ENCODE data around the gene P2RY12. TPM values are rescaled to one million over a fixed set of nuclear protein-coding genes. Genes with fewer than 3 reads are reported as not detected.

The P2RY12 gene
- polyA plus RNA-seq, 4 donors, result 0.60 to 1.6 (median 1.3) TPM

DNA sequence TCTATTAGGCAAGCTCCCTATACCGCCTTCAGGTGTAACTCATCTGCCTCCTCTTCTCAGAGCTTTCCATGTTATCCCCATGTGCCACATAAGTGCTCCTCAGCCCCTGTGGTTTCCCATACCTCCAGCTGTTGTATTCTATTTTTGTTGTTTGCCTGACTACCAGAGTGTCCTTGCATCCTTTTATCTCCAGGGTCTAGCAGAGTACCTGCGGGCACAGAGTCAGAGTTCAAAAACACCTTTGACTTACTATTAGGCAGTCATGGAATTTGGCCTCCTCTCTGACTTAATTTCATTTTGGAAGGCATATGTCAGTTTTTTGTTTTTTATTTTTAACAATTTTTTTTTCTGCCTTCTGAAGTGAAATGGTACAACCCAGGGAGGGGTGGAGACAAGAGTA, 75.0 kb downstream of the P2RY12 start:
- DNase-seq (ENCODE audit: low read depth in 4 of 4, low spot score in 3 of 4), result no peak

DNA sequence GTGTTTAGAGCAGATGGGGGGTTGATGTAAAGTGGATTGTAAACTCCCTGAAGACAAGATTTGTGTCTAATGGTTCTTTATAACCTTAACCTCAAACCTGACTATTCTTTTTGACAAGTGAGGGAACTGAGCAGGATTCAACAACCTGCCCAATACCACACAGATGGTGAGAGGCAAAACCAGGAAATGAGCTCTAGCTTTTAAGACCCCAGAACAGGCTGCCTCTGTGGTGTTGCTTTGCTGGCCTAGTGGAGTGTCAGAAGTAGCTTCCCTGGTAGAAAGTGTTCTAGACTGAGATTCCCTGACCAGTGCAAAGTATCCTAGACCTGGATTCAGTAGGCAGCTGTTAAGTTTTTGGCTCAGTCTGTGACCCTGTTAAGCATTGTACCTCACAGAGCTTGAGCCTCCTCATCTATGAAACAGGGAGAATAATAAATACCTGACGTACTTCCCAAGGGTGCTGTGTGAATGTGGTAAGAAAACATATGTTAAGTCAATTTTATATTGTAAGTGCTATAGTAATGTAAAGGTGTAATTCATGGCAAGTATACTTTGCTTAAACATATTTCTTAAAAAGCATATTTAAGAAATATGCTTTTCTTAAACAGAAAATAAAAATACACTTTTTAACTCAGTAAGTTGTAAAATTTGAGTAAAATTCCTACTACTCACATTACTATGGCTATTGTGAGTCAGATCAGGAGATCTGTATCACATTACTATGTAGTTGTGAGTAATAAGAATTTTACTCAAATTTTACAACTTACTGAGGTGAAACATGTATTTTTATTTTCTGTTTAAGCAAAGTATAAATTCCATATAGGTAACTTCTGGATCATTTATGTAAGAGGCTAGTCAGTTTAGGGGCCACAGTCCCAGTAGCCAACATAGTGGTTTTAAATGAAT, 76.7 kb downstream of the P2RY12 start:
- DNase-seq (ENCODE audit: low read depth in 4 of 4, low spot score in 3 of 4), result no peak

DNA sequence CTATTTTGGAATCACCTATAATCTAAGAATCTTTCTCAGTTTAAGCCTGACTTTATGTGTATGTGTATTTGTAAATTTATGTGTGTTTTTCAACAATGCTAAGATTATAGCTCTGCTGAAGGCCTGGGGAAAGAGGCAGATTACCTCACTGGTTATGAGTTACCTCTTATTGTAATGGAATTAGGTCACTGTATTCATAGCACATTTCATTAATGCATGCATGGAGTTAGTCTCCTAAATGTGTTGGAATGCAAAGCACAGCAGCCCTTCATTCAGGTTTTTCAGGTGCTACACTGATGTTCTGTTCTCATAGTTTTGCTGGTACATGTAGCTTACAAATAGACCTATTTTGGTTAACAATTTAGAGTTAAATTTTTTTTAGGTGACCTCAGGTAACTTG, 77.4 kb downstream of the P2RY12 start:
- no peak for DNase-seq (ENCODE audit: low read depth in 4 of 4, low spot score in 3 of 4)

DNA sequence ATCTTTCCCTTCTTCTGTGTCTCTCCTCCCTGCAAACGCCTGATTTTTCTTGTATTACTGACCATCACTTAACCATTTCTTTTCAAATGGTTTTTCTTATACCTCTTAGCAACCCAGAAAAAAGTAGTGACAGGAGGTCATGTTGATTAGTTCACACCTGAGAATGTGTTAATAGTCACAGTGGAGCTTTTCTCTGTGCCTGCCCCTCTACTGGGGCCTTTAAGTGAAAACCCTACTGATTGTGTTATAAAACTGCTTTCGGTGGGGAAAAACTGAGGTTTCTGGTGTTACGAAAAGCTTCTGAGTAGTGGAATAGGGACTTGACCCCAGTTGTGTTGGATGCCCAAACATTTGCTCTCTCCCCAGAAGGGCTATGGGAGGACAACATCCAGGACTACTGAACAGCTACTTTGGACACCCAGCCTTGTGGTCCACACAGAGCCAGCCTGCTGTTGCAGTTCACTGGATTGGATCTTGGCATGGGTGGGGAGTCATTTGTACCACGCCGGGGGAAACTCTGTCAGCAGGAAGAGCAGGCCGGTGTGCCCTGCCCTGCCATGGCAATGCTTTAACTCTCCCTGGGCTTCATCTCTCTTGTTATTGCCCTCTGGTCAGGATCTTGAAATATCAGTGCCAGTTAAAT, 78.3 kb downstream of the P2RY12 start:
- DNase-seq (ENCODE audit: low read depth in 4 of 4, low spot score in 3 of 4), result no peak

DNA sequence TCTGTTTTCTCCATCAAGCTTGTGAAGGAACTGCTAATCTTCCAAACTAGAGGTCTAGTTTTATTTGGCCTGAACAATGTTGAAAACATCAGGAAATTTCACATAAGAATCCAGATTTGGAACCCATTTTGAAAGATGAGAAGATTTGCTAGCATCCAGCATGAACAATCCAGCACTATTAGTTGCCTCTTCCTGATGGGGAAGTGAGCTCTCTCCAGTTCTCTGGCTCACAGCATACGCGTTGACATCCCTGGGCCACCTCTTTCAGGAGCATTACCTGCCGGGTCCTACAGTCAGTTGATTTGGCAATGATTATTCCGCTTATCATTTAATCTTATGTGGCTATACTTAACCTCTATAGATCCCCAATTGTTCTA, 78.8 kb downstream of the P2RY12 start:
- no peak for DNase-seq (ENCODE audit: low read depth in 4 of 4, low spot score in 3 of 4)

DNA sequence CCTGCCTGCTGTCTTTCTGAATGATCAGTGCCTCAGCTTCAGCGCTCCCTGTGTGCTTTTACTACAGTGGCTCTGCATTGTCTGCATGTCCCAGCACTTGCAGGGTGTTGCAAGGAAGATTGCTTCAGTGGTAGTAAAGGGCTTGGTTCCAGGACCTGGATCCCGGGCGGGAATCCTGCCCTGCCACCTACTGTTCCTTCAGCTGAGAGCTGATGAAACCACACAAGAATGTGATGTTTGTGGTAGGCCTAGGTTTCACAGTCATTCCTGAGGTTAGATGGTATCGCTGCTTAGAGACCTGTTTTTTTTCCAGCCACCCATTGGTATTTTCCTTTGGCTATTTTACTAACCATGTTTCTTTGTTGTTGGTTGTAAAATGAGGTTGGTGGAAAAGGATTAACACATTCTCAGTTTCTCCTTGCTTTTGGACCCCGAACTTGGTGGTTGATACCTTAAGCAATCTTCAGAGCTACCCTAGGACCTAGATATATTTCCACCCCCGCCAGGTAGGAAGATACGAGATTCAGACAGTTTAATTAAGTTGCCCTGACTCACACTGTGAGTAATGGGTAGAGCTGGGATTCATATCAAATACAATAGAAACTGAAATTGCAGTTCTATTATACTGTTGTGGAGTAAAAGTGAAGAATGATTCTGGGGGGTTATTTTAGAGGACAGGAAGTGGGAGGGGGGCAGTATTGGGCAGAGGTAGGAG, 79.3 kb downstream of the P2RY12 start:
- no peak for DNase-seq (ENCODE audit: low read depth in 4 of 4, low spot score in 3 of 4)

GRCh38 chr3:151303751-151304150, 80.8 kb downstream of the P2RY12 start:
- DNase-seq (ENCODE audit: low read depth in 4 of 4, low spot score in 3 of 4), result no peak

GRCh38 chr3:151301787-151302186, 82.8 kb downstream of the P2RY12 start:
- DNase-seq (ENCODE audit: low read depth in 4 of 4, low spot score in 3 of 4), result no peak

GRCh38 chr3:151300539-151300938, 84.0 kb downstream of the P2RY12 start:
- no peak for DNase-seq (ENCODE audit: low read depth in 4 of 4, low spot score in 3 of 4)

- DNase-seq (ENCODE audit: low read depth in 4 of 4, low spot score in 3 of 4), result no peak
These were observed 85.5 kb downstream of the P2RY12 start for GRCh38 chr3:151299006-151299405.

GRCh38 chr3:151297429-151297828, 87.1 kb downstream of the P2RY12 start:
- no peak for DNase-seq (ENCODE audit: low read depth in 4 of 4, low spot score in 3 of 4)

DNA sequence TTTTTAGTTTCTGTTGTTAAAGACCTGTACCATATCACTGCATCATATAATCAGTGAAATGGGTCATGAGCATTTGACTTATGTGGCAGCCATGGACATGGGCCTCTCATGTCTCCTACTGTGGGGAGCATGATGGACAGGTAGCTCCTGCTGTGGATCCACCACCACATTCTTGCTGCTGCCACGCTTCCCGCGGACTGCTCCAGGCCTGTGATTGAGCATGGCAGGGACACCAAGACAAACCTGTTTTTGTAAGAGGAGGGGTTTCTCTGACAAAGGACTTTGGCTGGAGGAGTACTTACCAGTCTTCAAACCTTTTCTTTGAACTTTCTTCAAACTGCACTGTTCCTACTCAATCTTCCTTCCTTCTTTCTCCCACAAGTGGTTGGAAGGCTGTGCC, 88.3 kb downstream of the P2RY12 start:
- DNase-seq (ENCODE audit: low read depth in 4 of 4, low spot score in 3 of 4), result no peak

DNA sequence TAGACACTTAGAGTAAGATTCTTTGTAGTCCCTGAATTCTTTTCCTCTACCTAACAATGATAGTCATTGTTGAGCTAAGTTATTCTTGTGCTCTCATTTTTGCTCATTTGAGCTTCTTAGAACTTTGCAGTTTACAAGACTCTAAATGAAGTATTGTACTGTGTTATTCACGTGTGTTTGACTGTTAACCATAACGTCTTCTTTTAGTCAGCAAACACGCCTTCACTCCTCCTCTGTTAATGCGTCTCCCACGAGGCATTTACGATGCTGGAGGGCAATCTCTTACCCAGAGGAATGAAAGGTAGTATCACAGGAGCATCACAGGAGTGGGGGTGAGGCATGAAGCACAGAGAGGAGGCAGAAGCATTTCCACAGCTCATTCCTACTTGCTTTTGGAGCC, 91.4 kb downstream of the P2RY12 start:
- no peak for DNase-seq (ENCODE audit: low read depth in 4 of 4, low spot score in 3 of 4)

GRCh38 chr3:151290673-151291072, 93.9 kb downstream of the P2RY12 start:
- no peak for DNase-seq (ENCODE audit: low read depth in 4 of 4, low spot score in 3 of 4)

- no peak for DNase-seq (ENCODE audit: low read depth in 4 of 4, low spot score in 3 of 4)
These were observed 95.1 kb downstream of the P2RY12 start for GRCh38 chr3:151289445-151289844.

Other genes with a start within 250 kb of the P2RY12 start
- gene GPR171, start 181.5 kb downstream of the P2RY12 start, polyA plus RNA-seq (ENCODE audit: insufficient read length in 4 of 4), result under 1 TPM in 2 of 4 donors, not detected in 2; 0.24 to 0.48 TPM
- 1 to 10 TPM in 3 of 4 donors, under 1 TPM in 1; 0.52 to 1.6 (median 1.2) TPM for gene P2RY14, start 106.2 kb downstream of the P2RY12 start, polyA plus RNA-seq (ENCODE audit: insufficient read length in 4 of 4)
- gene GPR87, start 67.9 kb downstream of the P2RY12 start, polyA plus RNA-seq (ENCODE audit: insufficient read length in 4 of 4), result under 1 TPM in 2 of 4 donors, not detected in 2; 0.14 to 0.24 TPM
- 1 to 10 TPM in 3 of 4 donors, under 1 TPM in 1; 0.53 to 2.7 (median 1.5) TPM for gene P2RY13, start 55.2 kb downstream of the P2RY12 start, polyA plus RNA-seq (ENCODE audit: insufficient read length in 4 of 4)
- 1 to 10 TPM in 3 of 4 donors, under 1 TPM in 1; 0.89 to 2.9 (median 2.3) TPM for gene IGSF10, start 76.3 kb upstream of the P2RY12 start, polyA plus RNA-seq (ENCODE audit: insufficient read length in 4 of 4)